Lower leg skin (tissue), 4 donors: Measurements from ENCODE around the gene CRX. TPM values are rescaled to one million over a fixed set of nuclear protein-coding genes. Genes with fewer than 3 reads are reported as not detected.
A peak's percentile ranks its signal among the peaks of the same experiment; 100 is the strongest.
"Not testable (repeated sequence)": the region's sequence is repeated elsewhere in the genome, so short reads cannot be mapped to it uniquely, and the experiment has no call there.

Source experiments
- DNase-seq, 2 donors: peaks; one replicate each; pipeline ENCODE4 v3.0.0-alpha.2; 2019; ENCODE audit warnings: low spot score in 2 of 2
- H3K4me3 ChIP-seq: fragments of 200-600 bp; sonication (generic); 2 replicates; pipeline ENCODE4 v1.5.1; 2017; ENCODE audit warnings: mild to moderate bottlenecking, low read depth; ENCODE audit not compliant: poor library complexity, severe bottlenecking
- CTCF ChIP-seq, 3 donors: fragments of 450-650 bp; IDR thresholded peaks; one replicate each; pipeline ENCODE4 v1.5.1; 2016; ENCODE audit warnings: antibody characterized with exemption in 3 of 3, mild to moderate bottlenecking in 3 of 3, moderate library complexity in 2 of 3
- POLR2A ChIP-seq, 2 donors: fragments of 450-650 bp; IDR thresholded peaks; one replicate each; pipeline ENCODE4 v1.6.1; 2016 to 2017; ENCODE audit warnings: antibody characterized with exemption in 2 of 2, mild to moderate bottlenecking in 1 of 2, moderate library complexity in 1 of 2
- WGBS, 2 donors: methylation state at CpG; one replicate each; pipeline ENCODE4 v1.1.5; 2018; 5-methylcytosine and 5-hydroxymethylcytosine counted together
- intact Hi-C: fragments of 100-400 bp; cut with DNase I; formaldehyde crosslinking; loops from one replicate; pipeline ENCODE4 v1.15.0; 2023; ENCODE audit warnings: low total_unique reads
- total RNA-seq, 4 donors: library from RNA; depleted of rRNA; stranded (reverse); fragments of >200 nt; gene quantifications; one replicate each; pipeline ENCODE4 v1.1.0, GENCODE V29; 2016

Gene CRX
- total RNA-seq, 4 donors from 2014 or later, result not detected

GRCh38 chr19:47779524-47780214, 42.1 kb upstream of the CRX start:
- H3K4me3 ChIP-seq, result peak overlapping the region; percentile 98
- 29 to 30% methylated on average over 24 of the region's 24 CpGs for WGBS, 2 donors
- intact Hi-C loops, result loop anchor here (10.0 kb wide), 1 partner anchor 65 kb away; the partner anchor contains the start of gene EHD2
- no peak for TF ChIP-seq CTCF (IDR thresholded peaks at IDR 0.05)
- TF ChIP-seq POLR2A (IDR thresholded peaks at IDR 0.05), result no peak
- peak; percentile 60 to 89 for DNase-seq

GRCh38 chr19:47780215-47780551, 41.6 kb upstream of the CRX start:
- WGBS, 2 donors, result 48 to 53% methylated on average over 9 of the region's 9 CpGs
- TF ChIP-seq POLR2A (IDR thresholded peaks at IDR 0.05) (no peak), CTCF (IDR thresholded peaks at IDR 0.05) (no peak)
- DNase-seq, result no peak

GRCh38 chr19:47781590-47782262, 40.0 kb upstream of the CRX start:
- DNase-seq, result peak in 1 of 2 donors; percentile 47
- 26 to 37% methylated on average over 9 of the region's 9 CpGs for WGBS, 2 donors
- intact Hi-C loops, result loop anchor here (10.0 kb wide), 1 partner anchor 67 kb away; the partner anchor contains the start of gene EHD2
- H3K4me3 ChIP-seq, result no peak overlapping the region
- TF ChIP-seq CTCF (IDR thresholded peaks at IDR 0.05) (no peak), POLR2A (IDR thresholded peaks at IDR 0.05) (no peak)

More at GRCh38 chr19:47780215-47780551, 41.6 kb upstream of the CRX start:
- intact Hi-C loops, result loop anchor here (10.0 kb wide), 1 partner anchor 65 kb away; the partner anchor contains the start of gene EHD2
- no peak overlapping the region for H3K4me3 ChIP-seq

GRCh38 chr19:47786566-47786965, 35.2 kb upstream of the CRX start:
- intact Hi-C loops, result loop anchor here (10.0 kb wide), 1 partner anchor 72 kb away; the partner anchor contains the start of gene EHD2
- DNase-seq, result no peak
- H3K4me3 ChIP-seq, result no peak overlapping the region
- no peak for TF ChIP-seq POLR2A (IDR thresholded peaks at IDR 0.05)
- TF ChIP-seq CTCF (IDR thresholded peaks at IDR 0.05), result no peak
- WGBS, 2 donors, result 95 to 97% methylated on average over 7 of the region's 7 CpGs

GRCh38 chr19:47787307-47787706, 34.4 kb upstream of the CRX start:
- DNase-seq, H3K4me3 ChIP-seq: not testable (repeated sequence)
- WGBS, 2 donors, result 71 to 78% methylated on average over 10 of the region's 10 CpGs
- intact Hi-C loops, result loop anchor here (10.0 kb wide), 1 partner anchor 73 kb away; the partner anchor contains the start of gene EHD2

GRCh38 chr19:47789811-47790210, 31.9 kb upstream of the CRX start:
- intact Hi-C loops, result loop anchor here (10.0 kb wide), 1 partner anchor 75 kb away; the partner anchor contains the start of gene EHD2
- 88 to 91% methylated on average over 13 of the region's 13 CpGs for WGBS, 2 donors
- not testable (repeated sequence) for H3K4me3 ChIP-seq, DNase-seq
